HepG2 (cell line): ENCODE measurements around the gene EPB41L3. TPM values are rescaled to one million over a fixed set of nuclear protein-coding genes. Genes with fewer than 3 reads are reported as not detected.

Experiments used
- HNF1A ChIP-seq, 2 experiments: sonication (generic) in 1 of 2; formaldehyde crosslinking in 1 of 2; IDR thresholded peaks; 2 replicates each; pipeline versions ENCODE4 v1.4.0 to v1.6.1; 2016 to 2020; ENCODE audit warnings: borderline replicate concordance in 1 of 2, low read depth in 1 of 2, mild to moderate bottlenecking in 1 of 2, missing genetic modification reagents in 1 of 2
- MIXL1 ChIP-seq: IDR thresholded peaks from 2 replicates; pipeline ENCODE4 v1.6.1; 2016
- RARA ChIP-seq: IDR thresholded peaks from 2 replicates; pipeline ENCODE4 v1.6.1; 2016; ENCODE audit warnings: missing genetic modification reagents, missing compliant biosample characterization
- ZBTB7A ChIP-seq: sonication (generic); formaldehyde crosslinking; IDR thresholded peaks from 2 replicates; pipeline ENCODE4 v1.8.0; 2022; ENCODE audit warnings: mild to moderate bottlenecking, missing genetic modification reagents
- ZNF687 ChIP-seq: sonication (generic); formaldehyde crosslinking; IDR thresholded peaks from 2 replicates; pipeline ENCODE4 v1.5.1; 2020; ENCODE audit warnings: mild to moderate bottlenecking, missing genetic modification reagents, moderate library complexity
- ZNF691 ChIP-seq: sonication (generic); formaldehyde crosslinking; IDR thresholded peaks from 2 replicates; pipeline ENCODE4 v1.4.0; 2020; ENCODE audit warnings: missing genetic modification reagents, low read depth, mild to moderate bottlenecking, borderline replicate concordance
- polyA plus RNA-seq, 8 experiments: library from polyadenylated mRNA; depleted of rRNA in 3 of 8; stranded (reverse) in 7 of 8; unstranded in 1 of 8; fragments of >200 nt; fragmentation: Illumina TruSeq in 4 of 8; extraction: Trizol in 4 of 8; gene quantifications; 2 replicates each; pipeline versions ENCODE4 v1.2.1 to v1.2.3, GENCODE V29; 2011 to 2016; ENCODE audit warnings: low read depth in 4 of 8, missing spikeins in 1 of 8, mixed read lengths in 1 of 8; ENCODE audit not compliant: insufficient read depth in 1 of 8
- total RNA-seq, 5 experiments: library from RNA; depleted of rRNA; stranded (reverse); fragments of >200 nt; fragmentation: Illumina TruSeq; extraction: Trizol; gene quantifications; 2 replicates each; pipeline ENCODE4 v1.2.3, GENCODE V29; 2016; ENCODE audit warnings: low read depth in 1 of 5

EPB41L3 gene
- total and polyA plus RNA-seq, 2 of the 13 experiments (the other 11 are each of a cell fraction or from before 2014, with no cell fraction given), result not detected

GRCh38 chr18:5419601-5420000 lies 124.2 kb downstream of the EPB41L3 start (continued):
- TF ChIP-seq HNF1A (IDR thresholded peaks at IDR 0.05; ENCODE audit: low read depth), result no peak
- no peak for TF ChIP-seq HNF1A (CRISPR knock-in tag; IDR thresholded peaks at IDR 0.05; ENCODE audit: borderline replicate concordance)
- TF ChIP-seq MIXL1 (CRISPR knock-in tag), result no peak
- TF ChIP-seq RARA (CRISPR knock-in tag), result no peak
- no peak for TF ChIP-seq ZBTB7A (CRISPR knock-in tag)
- TF ChIP-seq ZNF687 (CRISPR knock-in tag), result no peak
- no peak for TF ChIP-seq ZNF691
